Activated T-cell treated with anti-CD3 and anti-CD28 coated beads, Interleukin-2, amount 50 U/mL, for 48 hours (primary cell): Measurements from ENCODE around the gene ZFYVE28.
A peak's percentile ranks its signal among the peaks of the same experiment; 100 is the strongest.

ENCODE experiments used
- DNase-seq, 2 experiments: peaks; one replicate each; pipeline ENCODE4 v3.0.0-alpha.2; 2020

ZFYVE28 gene

GRCh38 chr4:2408976-2409375, 9.5 kb downstream of the ZFYVE28 start:
- no peak for DNase-seq

- DNase-seq = peak; percentile 48 to 57
Measured at GRCh38 chr4:2408401-2408958, 10.0 kb downstream of the ZFYVE28 start.

DNA sequence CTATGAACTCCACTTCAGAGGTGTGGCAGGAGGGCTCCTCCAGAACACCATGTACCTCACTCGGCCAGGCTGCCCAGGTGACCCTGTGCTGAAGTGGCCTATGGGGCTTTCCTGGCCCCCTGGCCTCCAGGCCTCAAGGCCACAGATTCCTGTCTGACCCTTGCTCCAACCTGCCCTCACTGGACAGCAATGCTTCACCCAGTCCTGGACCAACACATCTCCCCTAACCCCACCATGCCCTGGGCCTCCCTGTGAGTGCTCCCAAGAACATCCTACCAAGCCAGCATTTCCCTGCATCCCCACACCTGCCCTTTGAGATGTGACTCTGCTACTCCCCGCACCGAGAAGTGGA, 10.5 kb downstream of the ZFYVE28 start:
- no peak for DNase-seq

- no peak for DNase-seq
Measured at GRCh38 chr4:2406920-2407319, 11.5 kb downstream of the ZFYVE28 start.

- no peak for DNase-seq
Measured at GRCh38 chr4:2406406-2406805, 12.0 kb downstream of the ZFYVE28 start.

- no peak for DNase-seq
Measured at GRCh38 chr4:2402941-2403340, 15.5 kb downstream of the ZFYVE28 start.

DNA sequence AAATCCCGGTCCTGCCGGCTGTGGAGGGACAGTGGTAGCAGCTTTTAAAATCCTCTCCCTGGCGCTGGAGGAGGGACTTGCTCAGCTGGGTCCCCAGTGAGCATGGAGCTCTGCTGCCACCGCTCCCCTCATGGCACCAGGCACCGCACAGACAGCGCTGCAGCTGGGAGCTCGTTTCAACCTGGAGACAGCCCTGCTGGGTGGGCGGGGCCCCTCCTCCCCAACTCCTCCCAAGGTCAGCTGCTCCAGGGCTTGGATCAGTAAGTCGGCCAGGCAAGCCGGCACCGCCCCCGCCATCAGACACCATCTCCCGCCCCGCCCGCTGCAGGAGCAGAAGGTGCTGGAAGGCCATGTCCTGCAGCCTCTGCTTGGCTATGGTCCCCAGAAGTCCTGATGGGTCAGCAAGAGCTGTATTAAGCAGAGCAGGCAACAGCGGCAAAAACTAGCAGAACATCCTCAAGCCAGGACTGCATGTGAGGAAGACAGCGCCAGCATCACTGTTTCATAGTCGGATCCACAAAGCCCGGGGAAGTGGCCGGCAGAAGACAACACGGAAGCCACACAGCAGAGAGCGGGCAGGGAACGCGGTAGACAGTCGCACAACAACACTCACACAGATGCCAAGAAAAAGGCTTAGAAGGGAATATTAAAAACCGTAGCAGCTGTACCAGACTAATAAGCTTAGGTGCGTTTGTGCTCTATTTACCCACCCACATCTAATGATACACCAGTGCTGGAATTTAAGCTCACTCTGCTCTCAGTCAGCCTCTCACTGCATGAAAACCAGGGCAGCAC, 16.2 kb downstream of the ZFYVE28 start:
- DNase-seq = peak in 1 of 2 experiments; percentile 24

DNA sequence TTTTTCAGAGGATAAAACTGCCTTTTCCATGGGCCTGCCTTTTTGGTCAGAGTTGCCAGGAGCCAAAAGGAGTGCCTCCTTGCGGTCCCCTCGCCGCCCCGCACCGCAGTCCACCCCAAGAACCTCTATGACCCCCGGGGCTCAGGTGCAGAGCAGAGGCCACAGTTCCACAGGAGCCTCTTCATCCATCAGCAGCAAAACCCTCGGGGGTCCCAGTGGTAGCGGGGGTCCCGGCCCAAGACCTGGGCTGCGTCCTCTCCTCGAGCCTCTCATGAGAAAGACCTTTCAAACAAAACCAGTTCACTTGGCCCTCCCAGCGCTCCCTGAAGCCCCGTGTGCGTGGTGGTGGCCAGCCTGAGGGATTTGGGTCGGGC, 16.8 kb downstream of the ZFYVE28 start:
- no peak for DNase-seq

GRCh38 chr4:2400841-2401609, 17.4 kb downstream of the ZFYVE28 start:
- peak in 1 of 2 experiments; percentile 29 for DNase-seq

- no peak for DNase-seq
Measured at GRCh38 chr4:2399631-2400190, 18.7 kb downstream of the ZFYVE28 start.

GRCh38 chr4:2399216-2399615, 19.2 kb downstream of the ZFYVE28 start:
- DNase-seq = no peak

DNA sequence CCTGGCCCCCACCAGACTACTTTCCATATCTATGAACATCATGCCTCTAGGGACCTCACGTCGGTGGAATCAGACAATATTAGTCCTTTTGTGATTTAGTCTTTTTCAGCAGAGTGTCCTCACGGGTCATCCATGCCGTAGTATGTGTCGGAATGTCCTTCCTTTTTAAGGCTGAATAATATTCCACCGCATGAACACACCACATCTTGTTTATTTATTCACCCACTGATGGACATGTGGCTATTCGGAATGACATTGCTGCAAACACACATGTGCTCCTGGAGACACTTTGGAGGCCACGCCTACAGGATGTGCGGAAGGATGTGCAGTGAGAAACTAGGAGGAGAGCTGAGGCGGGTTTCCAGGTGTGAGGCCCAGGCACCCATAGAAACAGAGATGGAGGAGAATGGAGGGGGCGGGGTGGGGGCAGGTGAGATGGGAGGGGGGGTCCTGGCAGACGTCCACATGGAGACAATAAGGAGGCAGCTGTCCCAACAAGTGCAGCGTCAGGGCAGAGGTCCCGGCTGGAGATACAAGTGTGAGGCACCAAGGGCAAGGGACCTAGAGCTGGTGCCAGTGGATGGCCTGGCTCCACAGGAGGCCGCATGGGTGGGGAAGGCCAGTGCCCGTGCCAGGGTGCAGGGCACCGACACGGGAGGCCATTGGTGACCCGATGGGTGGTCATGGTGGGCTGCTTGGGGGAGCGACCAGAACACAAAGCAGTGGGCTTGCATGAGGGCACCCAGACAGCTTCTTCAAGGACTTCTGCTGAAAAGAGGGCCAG, 20.7 kb downstream of the ZFYVE28 start:
- DNase-seq = no peak

GRCh38 chr4:2396781-2397368, 21.6 kb downstream of the ZFYVE28 start:
- DNase-seq = no peak

DNA sequence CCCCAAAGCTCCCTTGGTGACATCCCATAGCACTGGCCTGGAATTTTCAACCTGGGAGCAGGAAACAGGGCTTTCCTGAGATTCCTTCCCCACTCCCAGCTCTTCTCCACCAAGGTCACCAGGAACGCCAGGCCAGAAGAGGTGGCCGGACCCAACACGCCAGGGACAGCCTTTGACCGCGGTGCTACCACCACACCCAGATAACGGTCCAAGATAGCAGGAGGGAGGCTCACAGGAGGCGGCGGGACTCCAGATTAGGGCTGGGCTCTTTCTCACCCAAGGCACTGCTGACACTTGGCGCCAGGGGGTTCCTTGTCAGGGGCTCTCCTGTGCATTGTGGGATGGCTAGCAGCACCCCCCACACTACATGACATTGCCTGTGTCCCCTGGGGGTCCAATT, 22.9 kb downstream of the ZFYVE28 start:
- no peak for DNase-seq

DNA sequence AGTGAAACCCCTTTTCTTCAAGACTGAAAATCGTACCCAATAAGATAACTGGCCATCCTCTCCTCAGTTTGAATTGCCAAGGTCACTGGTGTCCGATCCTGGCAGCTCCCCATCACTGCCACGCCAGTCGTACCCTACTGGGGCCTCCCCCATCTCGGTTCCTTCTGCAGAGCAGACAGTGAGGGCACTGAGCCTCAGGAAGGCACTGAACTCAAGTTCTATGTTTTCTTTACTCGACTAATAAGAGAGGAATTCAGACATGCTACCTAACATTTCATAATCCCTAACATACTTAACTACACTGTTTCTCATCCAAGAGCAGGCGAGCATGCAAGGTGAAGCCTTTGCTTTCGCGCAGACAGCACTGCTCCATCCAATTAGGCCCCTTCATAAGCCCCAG, 23.4 kb downstream of the ZFYVE28 start:
- DNase-seq = no peak

- DNase-seq = no peak
Measured at GRCh38 chr4:2394528-2394927, 23.9 kb downstream of the ZFYVE28 start.

DNA sequence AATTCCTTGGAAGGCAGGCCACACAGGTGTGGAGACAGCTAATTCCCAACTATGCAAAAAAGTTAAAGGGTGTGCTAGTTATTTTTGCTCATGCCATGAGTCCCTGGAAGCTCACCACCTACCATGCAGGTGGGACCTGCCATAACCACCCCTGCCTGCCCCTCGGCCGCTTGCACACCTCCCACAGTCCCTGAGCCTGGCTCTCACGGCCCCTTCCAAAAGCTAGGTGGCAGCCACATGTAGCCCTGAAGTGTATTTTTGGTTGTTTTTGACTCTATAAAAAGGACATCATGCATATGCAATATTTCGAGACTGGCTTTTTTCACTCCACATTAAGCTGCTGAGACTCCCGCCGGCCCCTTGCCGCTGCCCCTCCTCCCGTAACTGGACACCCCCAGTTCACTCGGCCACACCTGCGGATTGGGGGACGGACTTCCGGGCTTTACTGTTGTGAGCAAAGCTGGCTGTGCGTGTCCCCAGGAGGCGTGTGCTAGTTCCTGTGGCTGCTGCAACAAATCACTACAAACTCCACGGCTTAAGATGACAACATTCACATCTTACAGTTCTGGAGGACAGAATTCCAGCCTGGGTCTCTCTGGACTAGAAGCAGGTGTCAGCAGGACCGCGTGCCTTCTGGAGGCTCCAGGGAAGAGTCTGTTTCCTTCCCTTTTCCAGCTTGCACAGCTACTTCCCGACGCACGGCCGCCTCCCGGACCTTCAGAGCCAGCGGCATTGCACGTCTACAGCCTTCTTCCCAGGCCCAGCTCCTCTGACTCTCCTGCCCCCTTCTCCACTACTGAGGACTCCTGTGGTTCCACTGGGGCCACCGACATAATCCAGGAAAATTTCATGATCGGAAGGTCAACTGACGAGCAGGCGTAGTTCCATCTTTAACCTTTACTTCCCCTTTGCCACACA, 24.8 kb downstream of the ZFYVE28 start:
- DNase-seq = peak in 1 of 2 experiments; percentile 26

GRCh38 chr4:2390784-2391421, 27.5 kb downstream of the ZFYVE28 start:
- DNase-seq = no peak

DNA sequence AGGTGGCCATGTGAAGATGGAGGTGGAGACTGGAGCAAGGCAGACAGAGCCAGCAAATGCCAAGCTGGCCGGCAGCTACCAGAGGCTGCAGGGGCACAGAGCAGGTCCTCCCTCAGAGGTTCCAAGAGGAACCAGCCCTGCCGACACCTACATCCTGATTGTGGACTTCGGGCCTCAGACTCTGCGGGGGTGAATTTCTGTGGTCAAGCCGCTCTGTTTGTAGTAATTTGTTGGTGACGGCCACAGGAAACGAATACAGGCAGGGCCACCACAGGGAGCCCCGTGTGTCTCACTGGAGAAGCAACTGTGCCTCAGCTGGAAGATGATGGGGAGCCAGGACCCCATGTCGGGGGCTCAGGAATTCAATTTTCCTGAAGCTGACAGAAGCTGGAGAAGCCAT, 28.3 kb downstream of the ZFYVE28 start:
- no peak for DNase-seq

GRCh38 chr4:2389691-2390090, 28.8 kb downstream of the ZFYVE28 start:
- DNase-seq = no peak
